CD8-positive, alpha-beta memory T cell (primary cell): Measurements from ENCODE around the gene ST6GAL1. TPM values are rescaled to one million over a fixed set of nuclear protein-coding genes. Genes with fewer than 3 reads are reported as not detected.
"Not testable (repeated sequence)": the region's sequence is repeated elsewhere in the genome, so short reads cannot be mapped to it uniquely, and the experiment has no call there.

Experiments used
- CTCF ChIA-PET: fragments of 350-600 bp; sonication (Branson Sonifier 250); formaldehyde crosslinking; loops from one replicate; lab custom pipeline; 2021; ENCODE audit warnings: antibody characterized with exemption; lab: Charles Lee
- POLR2A ChIA-PET: fragments of 350-600 bp; sonication (Branson Sonifier 250); formaldehyde crosslinking; loops from one replicate; lab custom pipeline; 2021; ENCODE audit warnings: antibody characterized with exemption; lab: Charles Lee
- DNase-seq, 5 donors: peaks; one replicate each; pipeline versions ENCODE4 v3.0.0 to v3.0.0-alpha.2; 2020 to 2022; ENCODE audit warnings: mixed read lengths in 1 of 5
- H3K27ac ChIP-seq: one replicate; pipeline ENCODE4 v1.7.0; 2013; ENCODE audit warnings: low read depth, mild to moderate bottlenecking, low read length, moderate library complexity
- H3K27me3 ChIP-seq: 2 replicates; pipeline ENCODE4 v1.7.0; 2013; ENCODE audit warnings: low read length, mild to moderate bottlenecking; ENCODE audit not compliant: insufficient read depth, poor library complexity, severe bottlenecking
- H3K36me3 ChIP-seq: 2 replicates; pipeline ENCODE4 v1.7.0; 2013; ENCODE audit warnings: mild to moderate bottlenecking, low read length, moderate library complexity; ENCODE audit not compliant: insufficient read depth
- H3K4me1 ChIP-seq: 2 replicates; pipeline ENCODE4 v1.7.0; 2013; ENCODE audit warnings: mild to moderate bottlenecking, low read length, moderate library complexity; ENCODE audit not compliant: insufficient read depth
- H3K4me3 ChIP-seq: 2 replicates; pipeline ENCODE4 v1.7.0; 2013; ENCODE audit warnings: mild to moderate bottlenecking, low read length
- H3K9me3 ChIP-seq: 2 replicates; pipeline ENCODE4 v1.7.0; 2013; ENCODE audit warnings: mild to moderate bottlenecking, low read length
- H3K27ac Mint-ChIP-seq, 8 donors: one replicate each; pipeline ENCODE4 v1.8.0; 2020 to 2021; ENCODE audit warnings: mixed read lengths in 8 of 8, mild to moderate bottlenecking in 6 of 8, inconsistent platforms in 3 of 8, moderate library complexity in 3 of 8
- H3K27me3 Mint-ChIP-seq, 2 donors: one replicate each; pipeline ENCODE4 v1.8.0; 2020 to 2021; ENCODE audit warnings: mixed read lengths in 2 of 2, mild to moderate bottlenecking in 1 of 2, moderate library complexity in 1 of 2
- H3K36me3 Mint-ChIP-seq, 3 donors: one replicate each; pipeline ENCODE4 v1.8.0; 2020 to 2021; ENCODE audit warnings: mixed read lengths in 3 of 3, inconsistent platforms in 1 of 3, mild to moderate bottlenecking in 1 of 3
- H3K4me1 Mint-ChIP-seq, 3 donors: one replicate each; pipeline ENCODE4 v1.8.0; 2020 to 2021; ENCODE audit warnings: mixed read lengths in 3 of 3, inconsistent platforms in 1 of 3, mild to moderate bottlenecking in 1 of 3
- H3K4me3 Mint-ChIP-seq, 7 donors: one replicate each; pipeline ENCODE4 v1.8.0; 2020 to 2021; ENCODE audit warnings: mixed read lengths in 7 of 7, mild to moderate bottlenecking in 6 of 7, moderate library complexity in 4 of 7, inconsistent platforms in 2 of 7
- H3K9me3 Mint-ChIP-seq, 5 donors: one replicate each; pipeline ENCODE4 v1.8.0; 2020 to 2022; ENCODE audit warnings: mixed read lengths in 5 of 5, mild to moderate bottlenecking in 3 of 5, moderate library complexity in 2 of 5, inconsistent platforms in 1 of 5
- polyA plus RNA-seq: library from polyadenylated mRNA; unstranded; fragments of 300-500 nt; fragmentation: Illumina TruSeq; gene quantifications from one replicate; pipeline ENCODE4 v1.2.3, GENCODE V29; 2021
- total RNA-seq, 2 experiments: library from RNA; stranded (reverse); gene quantifications; one replicate each; pipeline ENCODE4 v1.2.3, GENCODE V29; 2021

The ST6GAL1 gene, protein sequence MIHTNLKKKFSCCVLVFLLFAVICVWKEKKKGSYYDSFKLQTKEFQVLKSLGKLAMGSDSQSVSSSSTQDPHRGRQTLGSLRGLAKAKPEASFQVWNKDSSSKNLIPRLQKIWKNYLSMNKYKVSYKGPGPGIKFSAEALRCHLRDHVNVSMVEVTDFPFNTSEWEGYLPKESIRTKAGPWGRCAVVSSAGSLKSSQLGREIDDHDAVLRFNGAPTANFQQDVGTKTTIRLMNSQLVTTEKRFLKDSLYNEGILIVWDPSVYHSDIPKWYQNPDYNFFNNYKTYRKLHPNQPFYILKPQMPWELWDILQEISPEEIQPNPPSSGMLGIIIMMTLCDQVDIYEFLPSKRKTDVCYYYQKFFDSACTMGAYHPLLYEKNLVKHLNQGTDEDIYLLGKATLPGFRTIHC
- total RNA-seq (100 to 1,000 TPM in 1 of 2 experiments, 10 to 100 TPM in 1; 96.8 to 108 TPM), polyA plus RNA-seq (139 TPM)

DNA sequence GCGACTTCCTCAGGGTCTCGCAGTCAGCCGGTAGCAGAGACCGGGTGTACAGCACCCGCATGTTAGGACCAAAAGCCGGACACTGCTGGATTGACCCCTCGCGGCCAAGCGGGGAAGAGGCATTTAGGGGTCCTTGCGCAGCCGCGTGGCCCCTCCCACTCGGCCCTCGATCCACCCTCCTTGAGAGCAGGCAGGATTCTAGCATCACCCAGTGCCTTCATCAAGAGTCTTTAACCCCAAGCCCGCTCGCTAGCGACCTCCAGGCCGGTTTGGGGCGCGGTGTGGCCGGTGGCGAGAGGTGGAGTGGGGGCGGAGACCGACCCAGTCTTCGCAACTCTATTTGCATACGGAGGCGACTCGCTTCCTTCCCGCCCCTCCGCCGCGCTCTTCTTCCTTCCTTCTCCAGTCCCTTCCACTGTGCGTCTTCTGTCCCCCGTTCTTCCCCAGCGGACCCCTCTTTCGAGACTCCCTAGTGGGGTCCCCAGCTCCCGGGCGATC is at the start of gene ST6GAL1:
Gene ST6GAL1 (plus strand): TSS at position 384 of the 498 bp plus-strand sequence. CDS start 112,178 bp downstream, outside the sequence.
- H3K9me3 Mint-ChIP-seq, result peaks cover 0 to 2% (median 0%) of the 10 kb centered on the region in 5 donors
- Histone ChIP-seq H3K4me1 (peaks cover 28% of the 10 kb centered on the region), H3K27me3 (no peaks in the 10 kb centered on the region), H3K36me3 (peaks cover 13% of the 10 kb centered on the region), H3K9me3 (no peaks in the 10 kb centered on the region), H3K27ac (peak within 1 kb of the TSS; percentile 85), H3K4me3 (peak within 1 kb of the TSS; percentile 96)
- peak within 1 kb of the TSS; percentile 87 to 99 (median 98) for H3K27ac Mint-ChIP-seq
- peak within 1 kb of the TSS; percentile 93 to 100 (median 99) for H3K4me3 Mint-ChIP-seq
- ChIA-PET CTCF (interaction anchor here (1.5 to 11.0 kb wide), 6 partner anchors 9 to 209 kb away, joined by 5 to 116 read pairs (median 8); partner anchors contain the start of gene RPL39L), POLR2A (interaction anchor here (0.5 to 3.9 kb wide), 4 partner anchors 16 to 103 kb away, joined by 4 to 42 read pairs (median 18); no protein-coding TSS in a partner anchor)
- DNase-seq, result peak; percentile 51 to 74 (median 62)
- peaks cover 7 to 41% (median 7%) of the 10 kb centered on the region in 3 donors for H3K36me3 Mint-ChIP-seq
- H3K27me3 Mint-ChIP-seq, result peaks cover 0 to 4% of the 10 kb centered on the region in 2 donors
- peaks cover 35 to 40% (median 39%) of the 10 kb centered on the region in 3 donors for H3K4me1 Mint-ChIP-seq

DNA sequence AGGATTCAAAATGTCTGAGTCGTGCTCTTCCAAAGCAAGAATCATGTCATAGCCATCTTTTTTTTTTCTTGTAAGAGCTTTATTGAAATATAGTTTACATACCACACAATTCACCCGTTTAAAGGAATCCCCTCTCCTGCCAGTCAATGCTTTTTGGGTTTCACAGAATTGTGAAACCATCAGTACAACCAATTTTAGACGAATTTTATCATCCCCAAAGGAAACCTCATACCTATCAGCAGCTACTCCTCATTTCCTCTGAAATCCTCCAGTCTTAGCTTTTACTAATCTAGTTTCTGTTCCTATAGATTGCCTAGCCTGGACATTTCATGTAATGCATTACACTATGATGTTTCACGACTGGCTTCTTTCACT is 48.2 kb upstream of the ST6GAL1 start:
- Mint-ChIP-seq H3K9me3 (peaks cover 0 to 11% (median 6%) of the 10 kb centered on the region in 5 donors), H3K27ac (peak overlapping the region in 4 of 8 donors; percentile 0 to 50 (median 23)), H3K4me1 (peaks cover 34 to 45% (median 42%) of the 10 kb centered on the region in 3 donors), H3K36me3 (peaks cover 0 to 9% (median 0%) of the 10 kb centered on the region in 3 donors), H3K4me3 (peak overlapping the region in 4 of 7 donors; percentile 6 to 26 (median 12)), H3K27me3 (no peaks in the 10 kb centered on the region)
- Histone ChIP-seq H3K4me1 (peaks cover 32% of the 10 kb centered on the region), H3K27ac (no peak overlapping the region), H3K27me3 (no peaks in the 10 kb centered on the region), H3K36me3 (no peaks in the 10 kb centered on the region), H3K9me3 (no peaks in the 10 kb centered on the region), H3K4me3 (no peak overlapping the region)
- DNase-seq, result no peak
- CTCF ChIA-PET, result interaction anchor here (2.2 kb wide), 1 partner anchor 32 kb away, joined by 8 read pairs; no protein-coding TSS in a partner anchor
- POLR2A ChIA-PET, result no interaction called here

DNA sequence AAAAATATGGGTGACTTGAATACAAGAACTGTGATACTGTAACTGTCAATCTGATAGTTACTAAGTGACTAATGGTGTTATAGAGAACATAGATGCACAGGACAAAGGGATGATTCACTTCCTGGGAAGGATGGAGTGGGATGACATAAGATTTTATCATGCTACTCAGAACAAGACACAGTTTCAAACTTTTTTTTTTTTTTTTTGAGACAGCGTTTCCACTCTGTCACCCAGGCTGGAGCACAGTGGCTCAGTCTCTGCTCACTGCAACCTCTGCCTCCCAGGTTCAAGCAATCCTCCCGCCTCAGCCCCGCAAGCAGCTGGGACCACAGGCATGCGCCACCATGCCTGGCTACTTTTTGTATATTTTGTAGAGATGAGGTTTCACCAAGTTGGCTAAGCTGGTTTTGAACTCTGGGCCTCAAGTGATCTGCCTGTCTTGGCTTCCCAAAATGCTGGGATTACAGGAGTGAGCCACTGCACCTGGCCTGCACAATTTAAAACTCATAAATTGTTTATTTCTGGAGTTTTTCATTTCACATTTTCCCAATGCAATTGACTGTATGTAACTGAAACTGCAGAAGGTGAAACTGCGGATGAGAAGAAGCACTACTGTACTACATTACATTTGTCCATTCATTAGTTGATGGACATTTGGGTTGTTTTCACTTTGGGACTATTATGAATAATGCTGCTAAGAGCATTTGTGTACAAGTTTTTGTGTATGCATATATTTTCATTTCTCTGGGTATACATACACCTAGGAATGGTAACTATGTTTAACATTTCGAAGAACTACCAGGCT is 47.2 kb upstream of the ST6GAL1 start:
- Histone ChIP-seq H3K27me3 (no peaks in the 10 kb centered on the region), H3K9me3 (no peaks in the 10 kb centered on the region), H3K36me3 (no peaks in the 10 kb centered on the region), H3K27ac (no peak overlapping the region), H3K4me1 (peaks cover 32% of the 10 kb centered on the region), H3K4me3 (no peak overlapping the region)
- DNase-seq, result no peak
- CTCF ChIA-PET, result interaction anchor here (2.2 kb wide), 1 partner anchor 33 kb away, joined by 8 read pairs; no protein-coding TSS in a partner anchor
- POLR2A ChIA-PET, result no interaction called here
- H3K9me3 Mint-ChIP-seq, result peaks cover 0 to 11% (median 6%) of the 10 kb centered on the region in 5 donors
- H3K4me3 Mint-ChIP-seq, result peak overlapping the region in 6 of 7 donors; percentile 3 to 72 (median 51)
- H3K4me1 Mint-ChIP-seq, result peaks cover 34 to 45% (median 42%) of the 10 kb centered on the region in 3 donors
- H3K27ac Mint-ChIP-seq, result peak overlapping the region in 4 of 8 donors; percentile 0 to 65 (median 32)
- H3K36me3 Mint-ChIP-seq, result peaks cover 0 to 9% (median 0%) of the 10 kb centered on the region in 3 donors
- H3K27me3 Mint-ChIP-seq, result no peaks in the 10 kb centered on the region

DNA sequence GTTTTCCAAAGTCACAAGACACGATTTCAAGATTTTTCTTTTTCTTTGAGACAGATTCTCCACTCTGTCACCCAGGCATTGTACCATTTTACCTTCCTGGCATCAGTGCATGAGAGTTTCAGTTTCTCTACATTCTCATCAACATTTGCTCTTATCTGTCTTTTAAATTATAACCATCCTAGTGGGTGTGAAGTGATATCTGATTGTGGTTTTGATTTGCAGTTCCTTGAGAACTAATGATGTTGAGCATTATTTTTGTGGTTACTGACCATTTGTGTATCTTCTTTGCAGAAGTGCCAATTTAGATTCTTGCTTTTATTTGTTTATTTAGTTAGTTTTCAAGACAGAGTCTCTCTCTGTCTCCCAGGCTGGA is 46.7 kb upstream of the ST6GAL1 start:
- Histone ChIP-seq H3K27me3 (no peaks in the 10 kb centered on the region), H3K4me1 (peaks cover 32% of the 10 kb centered on the region), H3K4me3 (no peak overlapping the region), H3K36me3 (no peaks in the 10 kb centered on the region), H3K27ac (no peak overlapping the region), H3K9me3 (no peaks in the 10 kb centered on the region)
- H3K27ac Mint-ChIP-seq, result peak overlapping the region in 4 of 8 donors; percentile 0 to 65 (median 32)
- H3K27me3 Mint-ChIP-seq, result no peaks in the 10 kb centered on the region
- peaks cover 0 to 9% (median 0%) of the 10 kb centered on the region in 3 donors for H3K36me3 Mint-ChIP-seq
- CTCF ChIA-PET, result no interaction called here
- peaks cover 36 to 46% (median 45%) of the 10 kb centered on the region in 3 donors for H3K4me1 Mint-ChIP-seq
- POLR2A ChIA-PET, result no interaction called here
- H3K9me3 Mint-ChIP-seq, result peaks cover 0 to 11% (median 6%) of the 10 kb centered on the region in 5 donors
- H3K4me3 Mint-ChIP-seq, result peak overlapping the region in 6 of 7 donors; percentile 3 to 72 (median 48)
- no peak for DNase-seq

DNA sequence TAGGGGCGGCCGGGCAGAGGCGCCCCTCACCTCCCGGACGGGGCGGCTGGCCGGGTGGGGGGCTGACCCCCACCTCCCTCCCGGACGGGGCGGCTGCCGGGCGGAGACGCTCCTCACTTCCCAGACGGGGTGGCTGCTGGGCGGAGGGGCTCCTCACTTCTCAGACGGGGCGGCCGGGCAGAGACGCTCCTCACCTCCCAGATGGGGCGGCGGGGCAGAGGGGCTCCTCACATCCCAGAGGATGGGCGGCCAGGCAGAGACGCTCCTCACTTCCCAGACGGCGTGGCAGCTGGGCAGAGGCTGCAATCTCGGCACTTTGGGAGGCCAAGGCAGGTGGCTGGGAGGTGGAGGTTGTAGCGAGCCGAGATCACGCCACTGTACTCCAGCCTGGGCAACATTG is 45.5 kb upstream of the ST6GAL1 start:
- POLR2A ChIA-PET, H3K27ac ChIP-seq, H3K36me3 Mint-ChIP-seq, CTCF ChIA-PET, H3K4me3 Mint-ChIP-seq, DNase-seq, H3K36me3 ChIP-seq, H3K4me3 ChIP-seq, H3K27ac Mint-ChIP-seq, H3K27me3 Mint-ChIP-seq, H3K27me3 ChIP-seq, H3K9me3 ChIP-seq: not testable (repeated sequence)
- peaks cover 28% of the 10 kb centered on the region for H3K4me1 ChIP-seq
- Mint-ChIP-seq H3K4me1 (peaks cover 32 to 43% (median 41%) of the 10 kb centered on the region in 3 donors), H3K9me3 (peaks cover 0 to 11% (median 6%) of the 10 kb centered on the region in 5 donors)

DNA sequence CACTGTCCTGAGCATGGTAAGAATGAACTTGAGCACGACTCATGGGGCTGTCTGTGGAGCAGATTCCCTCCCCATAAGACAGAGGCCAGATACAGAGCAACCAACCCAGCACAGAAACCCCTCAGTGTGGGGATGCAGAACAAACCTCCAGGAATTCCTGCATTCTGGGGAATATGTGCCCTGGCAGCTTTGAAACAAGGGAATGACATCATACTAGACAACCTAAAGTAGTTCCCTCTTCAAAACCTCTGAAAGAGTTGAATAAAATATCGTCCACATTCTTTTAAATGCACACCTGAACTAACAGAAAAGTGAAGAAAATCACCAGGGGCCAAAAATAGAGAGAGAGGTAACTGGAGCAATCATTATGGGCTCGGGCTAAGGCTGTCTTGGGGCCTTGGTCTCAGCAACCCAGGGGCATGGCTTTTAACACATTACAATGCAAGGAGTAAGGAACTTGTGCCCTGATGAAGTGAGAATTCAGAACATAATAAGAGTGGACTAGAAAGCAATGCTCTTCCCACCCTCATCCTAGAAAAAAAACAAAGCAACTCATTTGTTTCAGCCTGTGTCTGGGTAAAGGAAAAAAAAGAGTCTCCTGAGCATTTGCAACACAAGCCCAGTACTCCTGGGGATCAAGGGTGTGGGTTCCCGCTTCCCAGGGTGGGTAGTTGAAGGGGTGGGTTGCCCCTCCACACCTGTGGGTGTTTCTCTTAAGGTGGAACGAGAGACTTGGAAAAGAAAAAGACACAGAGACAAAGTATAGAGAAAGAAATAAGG is 43.9 kb upstream of the ST6GAL1 start:
- H3K9me3 Mint-ChIP-seq, result peaks cover 0 to 11% (median 6%) of the 10 kb centered on the region in 5 donors

DNA sequence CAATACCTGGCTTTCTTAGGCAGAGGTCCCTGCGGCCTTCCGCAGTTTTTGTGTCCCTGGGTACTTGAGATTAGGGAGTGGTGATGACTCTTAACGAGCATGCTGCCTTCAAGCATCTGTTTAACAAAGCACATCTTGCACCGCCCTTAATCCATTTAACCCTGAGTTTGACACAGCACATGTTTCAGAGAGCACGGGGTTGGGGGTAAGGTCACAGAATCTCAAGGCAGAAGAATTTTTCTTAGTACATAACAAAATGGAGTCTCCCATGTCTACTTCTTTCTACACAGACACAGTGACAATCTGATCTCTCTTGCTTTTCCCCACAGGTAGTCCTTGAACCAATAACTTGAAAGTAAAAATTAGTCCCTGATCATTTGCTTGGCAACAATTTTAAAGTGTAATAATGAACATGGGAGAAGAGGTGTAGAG is 42.8 kb upstream of the ST6GAL1 start:
- H3K4me1 ChIP-seq, DNase-seq, H3K27me3 Mint-ChIP-seq, H3K27ac ChIP-seq, CTCF ChIA-PET, H3K4me3 Mint-ChIP-seq, H3K4me3 ChIP-seq, H3K36me3 ChIP-seq, H3K27me3 ChIP-seq, H3K36me3 Mint-ChIP-seq, H3K9me3 ChIP-seq: not testable (repeated sequence)
- POLR2A ChIA-PET, result interaction anchor here (0.5 kb wide), 1 partner anchor 37 kb away, joined by 4 read pairs; no protein-coding TSS in a partner anchor
- peak overlapping the region in 1 of 8 donors; percentile 48 for H3K27ac Mint-ChIP-seq
- peaks cover 13 to 20% (median 19%) of the 10 kb centered on the region in 3 donors for H3K4me1 Mint-ChIP-seq
- H3K9me3 Mint-ChIP-seq, result peaks cover 0 to 11% (median 6%) of the 10 kb centered on the region in 5 donors

More for the DNA sequence above, 43.9 kb upstream of the ST6GAL1 start:
- POLR2A ChIA-PET, result no interaction called here
- Mint-ChIP-seq H3K27ac (peak overlapping the region in 1 of 8 donors; percentile 58), H3K27me3 (no peaks in the 10 kb centered on the region), H3K4me1 (peaks cover 21 to 30% (median 29%) of the 10 kb centered on the region in 3 donors), H3K36me3 (peaks cover 0 to 9% (median 0%) of the 10 kb centered on the region in 3 donors), H3K4me3 (no peak overlapping the region)
- H3K36me3 ChIP-seq, result no peaks in the 10 kb centered on the region
- DNase-seq, result no peak
- no peaks in the 10 kb centered on the region for H3K9me3 ChIP-seq
- CTCF ChIA-PET, result no interaction called here
- no peak overlapping the region for H3K4me3 ChIP-seq
- no peak overlapping the region for H3K27ac ChIP-seq
- H3K4me1 ChIP-seq, result peaks cover 18% of the 10 kb centered on the region
- H3K27me3 ChIP-seq, result no peaks in the 10 kb centered on the region
